Breast epithelium (tissue), 3 donors: ENCODE results near the gene ZNRD2.

Source experiments
- POLR2A ChIP-seq: fragments of 450-650 bp; IDR thresholded peaks from one replicate; pipeline ENCODE4 v1.6.1; 2016; ENCODE audit warnings: antibody characterized with exemption, mild to moderate bottlenecking, moderate library complexity
- POLR2AphosphoS5 ChIP-seq, 3 donors: sonication (generic); formaldehyde crosslinking; IDR thresholded peaks; one replicate each; pipeline ENCODE4 v1.6.1; 2017; ENCODE audit warnings: antibody characterized with exemption in 3 of 3
- TF ChIP-seq, protein P1 (sequence below), 3 donors: fragments of 450-650 bp; IDR thresholded peaks; one replicate each; pipeline ENCODE4 v1.5.1; 2016 to 2017; ENCODE audit warnings: antibody characterized with exemption in 3 of 3, mild to moderate bottlenecking in 3 of 3, moderate library complexity in 3 of 3

DNA sequence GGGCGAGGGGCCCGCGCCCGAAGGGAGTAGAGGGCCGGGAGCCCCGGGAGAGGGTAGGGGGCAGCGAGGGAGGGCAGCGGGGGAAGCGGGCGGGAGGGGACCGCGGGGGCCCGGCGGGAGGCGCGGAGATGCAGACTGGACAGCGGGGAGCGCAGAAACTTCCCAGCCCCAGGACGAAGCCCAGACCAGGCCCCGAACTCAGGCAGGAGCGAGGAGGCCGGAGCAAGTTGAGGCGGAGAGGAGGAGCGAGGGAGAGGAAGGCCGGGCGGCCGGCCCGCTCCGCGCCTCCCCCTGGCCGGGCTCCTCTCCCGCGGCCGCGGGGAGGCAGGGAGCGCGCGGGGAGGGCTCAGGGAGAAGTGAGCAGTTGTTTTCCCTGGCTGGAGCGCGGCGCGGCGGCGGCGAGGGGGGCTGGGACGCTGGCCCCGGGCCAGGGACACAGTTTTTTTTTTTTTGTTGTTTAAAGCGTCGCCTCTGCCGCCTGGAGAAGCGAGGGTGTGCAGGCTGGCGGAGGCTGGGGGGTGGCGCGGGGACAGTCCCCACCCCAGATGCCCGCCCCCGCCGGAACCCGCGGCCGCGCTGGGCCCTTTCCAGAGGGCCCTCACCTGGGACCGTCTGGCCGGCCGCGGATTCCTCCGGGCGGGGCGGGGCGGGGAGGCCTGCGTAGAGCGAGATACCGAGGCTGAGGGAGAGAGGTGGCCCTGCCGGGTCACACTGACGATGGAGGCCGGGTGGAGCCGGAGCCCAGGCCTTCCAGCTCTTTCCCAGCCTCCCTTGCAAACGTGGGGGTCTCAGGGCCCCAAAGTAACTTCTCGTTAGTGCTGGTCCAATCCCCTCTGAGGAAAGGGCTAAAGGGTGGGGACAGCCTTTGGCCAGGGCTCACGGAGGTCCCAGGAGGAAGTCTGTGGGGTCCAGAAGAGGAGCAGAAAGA, 12.0 kb upstream of the ZNRD2 start, which contains the start of gene LTBP3:
- TF ChIP-seq, protein P1, sequence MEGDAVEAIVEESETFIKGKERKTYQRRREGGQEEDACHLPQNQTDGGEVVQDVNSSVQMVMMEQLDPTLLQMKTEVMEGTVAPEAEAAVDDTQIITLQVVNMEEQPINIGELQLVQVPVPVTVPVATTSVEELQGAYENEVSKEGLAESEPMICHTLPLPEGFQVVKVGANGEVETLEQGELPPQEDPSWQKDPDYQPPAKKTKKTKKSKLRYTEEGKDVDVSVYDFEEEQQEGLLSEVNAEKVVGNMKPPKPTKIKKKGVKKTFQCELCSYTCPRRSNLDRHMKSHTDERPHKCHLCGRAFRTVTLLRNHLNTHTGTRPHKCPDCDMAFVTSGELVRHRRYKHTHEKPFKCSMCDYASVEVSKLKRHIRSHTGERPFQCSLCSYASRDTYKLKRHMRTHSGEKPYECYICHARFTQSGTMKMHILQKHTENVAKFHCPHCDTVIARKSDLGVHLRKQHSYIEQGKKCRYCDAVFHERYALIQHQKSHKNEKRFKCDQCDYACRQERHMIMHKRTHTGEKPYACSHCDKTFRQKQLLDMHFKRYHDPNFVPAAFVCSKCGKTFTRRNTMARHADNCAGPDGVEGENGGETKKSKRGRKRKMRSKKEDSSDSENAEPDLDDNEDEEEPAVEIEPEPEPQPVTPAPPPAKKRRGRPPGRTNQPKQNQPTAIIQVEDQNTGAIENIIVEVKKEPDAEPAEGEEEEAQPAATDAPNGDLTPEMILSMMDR (IDR thresholded peaks at IDR 0.05) = no peak
- no peak for TF ChIP-seq POLR2A
- peak; percentile 24 to 80 (median 65) for TF ChIP-seq POLR2AphosphoS5 (IDR thresholded peaks at IDR 0.05)
